PC-3 (cell line): ENCODE data around the gene GPR78. TPM values are rescaled to one million over a fixed set of nuclear protein-coding genes. Genes with fewer than 3 reads are reported as not detected.

ENCODE experiments used
- ATAC-seq: fragments of 200-7000 bp; cut with Tn5 transposase; 2 replicates; pipeline ENCODE4 v1.9.1; 2020; ENCODE audit warnings: mild to moderate bottlenecking, moderate library complexity
- BruUV-seq: library from RNA; stranded (reverse); fragments of 400-500 nt; replicated peaks from 2 replicates; lab custom pipeline; 2021; lab: Mats Ljungman, UMichigan
- CTCF ChIA-PET: fragments of 300-600 bp; sonication (Branson Sonifier 250); formaldehyde crosslinking; loops from one replicate; lab custom pipeline; 2022; ENCODE audit warnings: antibody characterized with exemption; lab: Charles Lee
- POLR2A ChIA-PET: fragments of 300-600 bp; sonication (Branson Sonifier 250); formaldehyde crosslinking; loops from one replicate; lab custom pipeline; 2022; ENCODE audit warnings: antibody characterized with exemption; ENCODE audit not compliant: unreplicated experiment; lab: Charles Lee
- DNase-seq: peaks from one replicate; pipeline ENCODE4 v3.0.0-alpha.2; 2015
- H2AFZ ChIP-seq: fragments of 300-600 bp; sonication (generic); 2 replicates; pipeline ENCODE4 v1.6.0; 2016; ENCODE audit warnings: antibody characterized with exemption, low read length
- H3F3A ChIP-seq: fragments of 300-600 bp; sonication (generic); one replicate; pipeline ENCODE4 v1.6.0; 2017; ENCODE audit warnings: antibody characterized with exemption, low read length, control low read depth, mild to moderate bottlenecking; ENCODE audit not compliant: unreplicated experiment
- H3K27ac ChIP-seq: fragments of 300-600 bp; sonication (generic); 2 replicates; pipeline ENCODE4 v1.5.1; 2016; ENCODE audit warnings: mild to moderate bottlenecking, low read length
- H3K27me3 ChIP-seq: fragments of 300-600 bp; sonication (generic); 2 replicates; pipeline ENCODE4 v1.6.1; 2016; ENCODE audit warnings: low read length, mixed read lengths
- H3K36me3 ChIP-seq: fragments of 300-600 bp; sonication (generic); 2 replicates; pipeline ENCODE4 v1.6.1; 2016; ENCODE audit warnings: low read depth, mixed run types, low read length, mixed read lengths
- H3K4me1 ChIP-seq: fragments of 300-600 bp; sonication (generic); 2 replicates; pipeline ENCODE4 v1.5.1; 2016; ENCODE audit warnings: low read length; ENCODE audit not compliant: insufficient read depth
- H3K4me2 ChIP-seq: fragments of 300-600 bp; sonication (generic); 2 replicates; pipeline ENCODE4 v1.6.0; 2016; ENCODE audit warnings: low read length
- H3K4me3 ChIP-seq: fragments of 300-600 bp; sonication (generic); 2 replicates; pipeline ENCODE4 v1.5.1; 2016; ENCODE audit warnings: mild to moderate bottlenecking, low read length, mixed read lengths
- H3K79me2 ChIP-seq: fragments of 300-600 bp; sonication (generic); 2 replicates; pipeline ENCODE4 v1.6.1; 2017; ENCODE audit warnings: low read length, mixed read lengths
- H3K9ac ChIP-seq: fragments of 300-600 bp; sonication (generic); 2 replicates; pipeline ENCODE4 v1.6.0; 2016; ENCODE audit warnings: mild to moderate bottlenecking, low read length
- H3K9me2 ChIP-seq: fragments of 300-600 bp; sonication (generic); replicated peaks from 2 replicates; pipeline ENCODE4 v1.6.1; 2016; ENCODE audit warnings: mixed run types, low read length, mixed read lengths
- H3K9me3 ChIP-seq: fragments of 300-600 bp; sonication (generic); 2 replicates; pipeline ENCODE4 v1.6.1; 2016; ENCODE audit warnings: low read length, mixed read lengths
- H4K20me1 ChIP-seq: fragments of 300-600 bp; sonication (generic); 2 replicates; pipeline ENCODE4 v1.6.1; 2016; ENCODE audit warnings: low read length, mixed read lengths
- CTCF ChIP-seq: fragments of 300-600 bp; sonication (generic); conservative IDR thresholded peaks from 2 replicates; pipeline ENCODE4 v1.5.1; 2017; ENCODE audit warnings: antibody characterized with exemption, low read depth, mild to moderate bottlenecking, low read length
- EZH2 ChIP-seq: fragments of 300-600 bp; sonication (generic); IDR thresholded peaks from one replicate; pipeline ENCODE4 v1.6.1; 2017; ENCODE audit warnings: antibody characterized with exemption, mild to moderate bottlenecking, low read length; ENCODE audit not compliant: unreplicated experiment
- EZH2phosphoT487 ChIP-seq: fragments of 300-600 bp; sonication (generic); IDR thresholded peaks from 2 replicates; pipeline ENCODE4 v1.6.1; 2018; ENCODE audit warnings: mild to moderate bottlenecking, antibody characterized with exemption, low read length, borderline replicate concordance
- intact Hi-C: fragments of 100-400 bp; cut with micrococcal nuclease; formaldehyde crosslinking; loops from 2 replicates; pipeline ENCODE4 v1.9.0; 2023
- total RNA-seq: library from RNA; depleted of rRNA; stranded (reverse); fragments of >200 nt; gene quantifications from 2 replicates; pipeline ENCODE4 v1.2.3, GENCODE V29; 2014

GPR78 gene
- total RNA-seq, 1 experiment from 2014 or later = 2.0 TPM

- intact Hi-C loops = no loop called here
- Histone ChIP-seq H4K20me1 (no peaks in the 10 kb centered on the region), H3K36me3 (no peaks in the 10 kb centered on the region), H3K4me3 (no peak overlapping the region), H3K9me2 (no peaks in the 10 kb centered on the region), H3K4me2 (no peak overlapping the region), H3K79me2 (no peaks in the 10 kb centered on the region), H2AFZ (no peak overlapping the region), H3F3A (no peaks in the 10 kb centered on the region), H3K4me1 (peaks cover 33% of the 10 kb centered on the region), H3K9me3 (no peaks in the 10 kb centered on the region), H3K27ac (no peak overlapping the region), H3K27me3 (no peaks in the 10 kb centered on the region), H3K9ac (no peak overlapping the region)
- ChIA-PET CTCF (no interaction called here), POLR2A (no interaction called here)
- no peak for TF ChIP-seq CTCF
- no peak for TF ChIP-seq EZH2phosphoT487
- no peak for TF ChIP-seq EZH2
- ATAC-seq (no peak), DNase-seq (no peak)
- no TSS peak for BruUV-seq
Measured at GRCh38 chr4:8550691-8551090, 29.5 kb upstream of the GPR78 start.

- peaks cover 35% of the 10 kb centered on the region for H3K4me1 ChIP-seq
- ATAC-seq = no peak
Measured at GRCh38 chr4:8552024-8552423, 28.2 kb upstream of the GPR78 start.

More at GRCh38 chr4:8552024-8552423, 28.2 kb upstream of the GPR78 start:
- Histone ChIP-seq H3F3A (no peaks in the 10 kb centered on the region), H3K36me3 (no peaks in the 10 kb centered on the region), H3K9me3 (no peaks in the 10 kb centered on the region), H2AFZ (no peak overlapping the region), H3K79me2 (no peaks in the 10 kb centered on the region), H4K20me1 (no peaks in the 10 kb centered on the region), H3K9me2 (no peaks in the 10 kb centered on the region), H3K27me3 (no peaks in the 10 kb centered on the region), H3K9ac (no peak overlapping the region), H3K27ac (no peak overlapping the region), H3K4me3 (no peak overlapping the region), H3K4me2 (no peak overlapping the region)
- TF ChIP-seq CTCF (no peak), EZH2 (no peak)
- no TSS peak for BruUV-seq
- ChIA-PET CTCF (no interaction called here), POLR2A (no interaction called here)
- DNase-seq = no peak
- intact Hi-C loops = no loop called here
